ENCODE measurements around the gene MRPL23.

The MRPL23 gene

GRCh38 chr11:1968454-1969002, 21.4 kb downstream of the MRPL23 start:
- Histone ChIP-seq H3K27ac (no peak overlapping the region), H3K4me1 (no peaks in the 10 kb centered on the region), H3K4me3 (no peak overlapping the region), H3K36me3 (no peaks in the 10 kb centered on the region), H3K9me3 (no peaks in the 10 kb centered on the region), H3K27me3 (no peaks in the 10 kb centered on the region)
- TF ChIP-seq CTCF (IDR thresholded peaks at IDR 0.05): no peak
- intact Hi-C loops (cut with DNase I; ENCODE audit: low total_unique reads): no loop called here
- DNase-seq: peak in 1 of 2 donors; percentile 34

GRCh38 chr11:1969035-1969434, 21.9 kb downstream of the MRPL23 start:
- TF ChIP-seq CTCF (IDR thresholded peaks at IDR 0.05): no peak
- no peaks in the 10 kb centered on the region for H3K4me1 ChIP-seq

GRCh38 chr11:1969776-1970175, 22.6 kb downstream of the MRPL23 start:
- H3K27me3 ChIP-seq: no peaks in the 10 kb centered on the region
- H3K27ac ChIP-seq: no peak overlapping the region
- H3K9me3 ChIP-seq: no peaks in the 10 kb centered on the region
- no peak for TF ChIP-seq CTCF (IDR thresholded peaks at IDR 0.05)
- no peaks in the 10 kb centered on the region for H3K4me1 ChIP-seq
- intact Hi-C loops (cut with DNase I; ENCODE audit: low total_unique reads): no loop called here
- H3K4me3 ChIP-seq: no peak overlapping the region
- H3K36me3 ChIP-seq: no peaks in the 10 kb centered on the region
- no peak for DNase-seq

More at GRCh38 chr11:1969035-1969434, 21.9 kb downstream of the MRPL23 start:
- H3K27me3 ChIP-seq: no peaks in the 10 kb centered on the region
- no peak overlapping the region for H3K27ac ChIP-seq
- no peaks in the 10 kb centered on the region for H3K9me3 ChIP-seq
- no peak overlapping the region for H3K4me3 ChIP-seq
- no peaks in the 10 kb centered on the region for H3K36me3 ChIP-seq
- intact Hi-C loops (cut with DNase I; ENCODE audit: low total_unique reads): no loop called here
- DNase-seq: no peak

GRCh38 chr11:1970956-1971355, 23.8 kb downstream of the MRPL23 start:
- no peak overlapping the region for H3K27ac ChIP-seq
- no peak for TF ChIP-seq CTCF (IDR thresholded peaks at IDR 0.05)
- intact Hi-C loops (cut with DNase I; ENCODE audit: low total_unique reads): no loop called here
- H3K4me3 ChIP-seq: no peak overlapping the region
- no peaks in the 10 kb centered on the region for H3K9me3 ChIP-seq
- H3K36me3 ChIP-seq: no peaks in the 10 kb centered on the region
- H3K27me3 ChIP-seq: no peaks in the 10 kb centered on the region
- DNase-seq: peak in 1 of 2 donors; percentile 13
- H3K4me1 ChIP-seq: no peaks in the 10 kb centered on the region

- H3K9me3 ChIP-seq: no peaks in the 10 kb centered on the region
- no peak for TF ChIP-seq CTCF (IDR thresholded peaks at IDR 0.05)
- no peak overlapping the region for H3K4me3 ChIP-seq
- H3K27ac ChIP-seq: no peak overlapping the region
- DNase-seq: no peak
- no peaks in the 10 kb centered on the region for H3K36me3 ChIP-seq
- no peaks in the 10 kb centered on the region for H3K4me1 ChIP-seq
- intact Hi-C loops (cut with DNase I; ENCODE audit: low total_unique reads): no loop called here
- H3K27me3 ChIP-seq: no peaks in the 10 kb centered on the region
Observed at GRCh38 chr11:1975185-1975584, 28.1 kb downstream of the MRPL23 start.
